ENCODE data around the gene ANAPC10.

DNA sequence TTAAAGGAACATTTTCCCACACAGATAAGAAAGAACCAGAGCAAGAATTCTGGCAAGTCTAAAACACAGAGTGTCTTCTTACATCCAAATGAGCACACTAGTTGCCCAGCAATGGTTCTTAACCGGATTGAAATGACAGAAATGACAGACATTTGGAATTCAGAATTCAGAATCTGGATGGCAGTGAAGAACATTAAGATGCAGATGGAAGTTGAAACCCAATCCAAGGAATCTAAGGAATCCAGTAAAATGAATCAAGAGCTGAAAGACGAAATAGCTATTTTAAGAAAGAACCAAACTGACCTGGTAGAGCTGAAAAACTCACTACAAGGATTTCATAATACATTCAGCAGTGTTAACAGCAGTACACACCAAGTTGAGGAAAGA is 21.5 kb downstream of the ANAPC10 start:
- TF ChIP-seq EP300 (IDR thresholded peaks at IDR 0.05) (no peak), POLR2AphosphoS5 (IDR thresholded peaks at IDR 0.05) (no peak), POLR2A (IDR thresholded peaks at IDR 0.05) (no peak)
- TF ChIP-seq, protein P1, sequence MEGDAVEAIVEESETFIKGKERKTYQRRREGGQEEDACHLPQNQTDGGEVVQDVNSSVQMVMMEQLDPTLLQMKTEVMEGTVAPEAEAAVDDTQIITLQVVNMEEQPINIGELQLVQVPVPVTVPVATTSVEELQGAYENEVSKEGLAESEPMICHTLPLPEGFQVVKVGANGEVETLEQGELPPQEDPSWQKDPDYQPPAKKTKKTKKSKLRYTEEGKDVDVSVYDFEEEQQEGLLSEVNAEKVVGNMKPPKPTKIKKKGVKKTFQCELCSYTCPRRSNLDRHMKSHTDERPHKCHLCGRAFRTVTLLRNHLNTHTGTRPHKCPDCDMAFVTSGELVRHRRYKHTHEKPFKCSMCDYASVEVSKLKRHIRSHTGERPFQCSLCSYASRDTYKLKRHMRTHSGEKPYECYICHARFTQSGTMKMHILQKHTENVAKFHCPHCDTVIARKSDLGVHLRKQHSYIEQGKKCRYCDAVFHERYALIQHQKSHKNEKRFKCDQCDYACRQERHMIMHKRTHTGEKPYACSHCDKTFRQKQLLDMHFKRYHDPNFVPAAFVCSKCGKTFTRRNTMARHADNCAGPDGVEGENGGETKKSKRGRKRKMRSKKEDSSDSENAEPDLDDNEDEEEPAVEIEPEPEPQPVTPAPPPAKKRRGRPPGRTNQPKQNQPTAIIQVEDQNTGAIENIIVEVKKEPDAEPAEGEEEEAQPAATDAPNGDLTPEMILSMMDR (IDR thresholded peaks at IDR 0.05): no peak

All from upper lobe of left lung (tissue), 4 donors.